Measurements from ENCODE around the gene C13orf46. TPM values are rescaled to one million over a fixed set of nuclear protein-coding genes. Genes with fewer than 3 reads are reported as not detected.

Gene C13orf46
- total and polyA plus RNA-seq, 2 of the 8 experiments (the other 6 are each of a cell fraction or from before 2014, with no cell fraction given), result 0.23 to 0.28 TPM

GRCh38 chr13:114007566-114007965 is 33.7 kb upstream of the C13orf46 start:
- H4K5ac ChIP-seq (ENCODE audit: insufficient read length, low read depth, low read length), result no peak overlapping the region
- no peak for DNase-seq (ENCODE audit: low read depth in 1 of 2, low spot score in 2 of 2)
- no peak overlapping the region for H3K4me3 ChIP-seq (ENCODE audit: extremely low read depth in 1 of 4, insufficient read depth in 2 of 4, low read depth in 3 of 4, low read length in 4 of 4)
- no peak overlapping the region for H2BK15ac ChIP-seq (ENCODE audit: low read length)
- FAIRE-seq, result no peak
- H3K14ac ChIP-seq (ENCODE audit: insufficient read length), result no peak overlapping the region
- no peak overlapping the region for H3K18ac ChIP-seq (ENCODE audit: extremely low read depth, low read length)
- no peak overlapping the region for H2AFZ ChIP-seq (ENCODE audit: low read length)
- no peaks in the 10 kb centered on the region for H3K9me3 ChIP-seq (ENCODE audit: insufficient read depth in 2 of 2, low read depth in 1 of 2, low read length in 1 of 2)
- 94% methylated on average over 12 of the region's 12 CpGs; no CpG with 5 or more reads in 1 of the 2 experiments for WGBS, 2 experiments (ENCODE audit: extremely low coverage in 1 of 2, insufficient coverage in 1 of 2, insufficient read length in 1 of 2, insufficient replicate concordance in 2 of 2, low coverage in 1 of 2, low lambda C conversion rate in 2 of 2, missing lambda C conversion rate in 1 of 2)
- no peak overlapping the region for H2BK120ac ChIP-seq (replicated peaks; ENCODE audit: low read depth, low read length)
- no peak overlapping the region for H3K4ac ChIP-seq (replicated peaks; ENCODE audit: insufficient read length, low read depth, low read length)
- H3K4me2 ChIP-seq (ENCODE audit: insufficient read depth in 1 of 2, low read depth in 2 of 2, low read length in 2 of 2), result no peak overlapping the region
- H3K4me1 ChIP-seq (replicated peaks in 1 of 4; ENCODE audit: control insufficient read depth in 3 of 4, insufficient read depth in 4 of 4, low read length in 3 of 4), result no peaks in the 10 kb centered on the region
- no peak overlapping the region for H2AK5ac ChIP-seq (ENCODE audit: low read depth, low read length)
- H2BK20ac ChIP-seq (ENCODE audit: low read length), result no peak overlapping the region
- CTCF ChIA-PET (ENCODE audit: partially characterized antibody), result no interaction called here
- no peaks in the 10 kb centered on the region for H3K36me3 ChIP-seq (ENCODE audit: control insufficient read depth in 2 of 4, insufficient read depth in 4 of 4, low read length in 3 of 4)
- no peak overlapping the region for H4K91ac ChIP-seq (replicated peaks; ENCODE audit: insufficient read length, low read length)
- no peak overlapping the region for H2BK5ac ChIP-seq (ENCODE audit: low read depth, low read length)
- no peak overlapping the region for H3K9ac ChIP-seq (replicated peaks in 1 of 4; ENCODE audit: extremely low read depth in 1 of 4, low read depth in 3 of 4, low read length in 3 of 4)
- no peak overlapping the region for H3K23ac ChIP-seq (ENCODE audit: insufficient read length)
- no peak overlapping the region for H2BK12ac ChIP-seq (ENCODE audit: low read depth, low read length)
- no peaks in the 10 kb centered on the region for H3K79me1 ChIP-seq (ENCODE audit: low read depth, low read length)
- POLR2A ChIA-PET (ENCODE audit: partially characterized antibody), result no interaction called here
- H4K8ac ChIP-seq (ENCODE audit: extremely low read depth, insufficient read depth, low read length), result no peak overlapping the region
- H3K27ac ChIP-seq (ENCODE audit: low read depth, low read length), result no peak overlapping the region
- H3K27me3 ChIP-seq (replicated peaks in 1 of 4; ENCODE audit: control insufficient read depth in 3 of 4, extremely low read depth in 1 of 4, insufficient read depth in 3 of 4, low read length in 3 of 4), result no peaks in the 10 kb centered on the region
- H4K20me1 ChIP-seq (replicated peaks in 1 of 2; ENCODE audit: control insufficient read depth in 1 of 2, insufficient read depth in 2 of 2, low read length in 2 of 2), result peaks cover 0 to 7% of the 10 kb centered on the region in 2 experiments
- H3K56ac ChIP-seq (replicated peaks; ENCODE audit: insufficient read length, low read depth, low read length), result no peak overlapping the region
- no peaks in the 10 kb centered on the region for H3K79me2 ChIP-seq (ENCODE audit: control insufficient read depth in 1 of 2, insufficient read depth in 2 of 2, low read length in 2 of 2)
- H3K23me2 ChIP-seq (ENCODE audit: low read depth, low read length), result peaks cover 5% of the 10 kb centered on the region; the same call in 1 of the 2 replicates
- TF ChIP-seq KDM5A (IDR thresholded peaks at IDR 0.05; ENCODE audit: low read length) (no peak), RAD21 (IDR thresholded peaks at IDR 0.05 in 1 of 2, conservative IDR thresholded peaks at IDR 0.05 in 1 of 2; ENCODE audit: low read depth in 2 of 2, low read length in 2 of 2) (no peak), CHD2 (IDR thresholded peaks at IDR 0.05; ENCODE audit: low read length) (no peak)

Measured in H1 (cell line).